WTC11 (cell line): ENCODE data around the gene PNPO.

Experiments
- ATF6 ChIP-seq: sonication (generic); formaldehyde crosslinking; IDR thresholded peaks from 2 replicates; pipeline ENCODE4 v1.8.1; 2023; ENCODE audit warnings: mild to moderate bottlenecking, missing genetic modification reagents
- CREB1 ChIP-seq: sonication (generic); formaldehyde crosslinking; IDR thresholded peaks from 2 replicates; pipeline ENCODE4 v1.8.0; 2023; ENCODE audit warnings: mild to moderate bottlenecking, missing genetic modification reagents
- CTCF ChIP-seq: fragments of 200-600 bp; IDR thresholded peaks from 2 replicates; pipeline ENCODE4 v1.8.0; 2022; ENCODE audit warnings: antibody characterized with exemption
- ESRRA ChIP-seq: sonication (generic); formaldehyde crosslinking; IDR thresholded peaks from 2 replicates; pipeline ENCODE4 v1.8.1; 2022; ENCODE audit warnings: mild to moderate bottlenecking, missing genetic modification reagents, borderline replicate concordance
- IRF2 ChIP-seq: sonication (generic); formaldehyde crosslinking; IDR thresholded peaks from 2 replicates; pipeline ENCODE4 v1.8.0; 2022; ENCODE audit warnings: low read depth, missing genetic modification reagents, borderline replicate concordance
- MXD4 ChIP-seq: fragments of 250-450 bp; sonication (Bioruptor Pico); IDR thresholded peaks from 2 replicates; pipeline ENCODE4 v1.8.0; 2021; ENCODE audit warnings: mild to moderate bottlenecking, moderate library complexity, borderline replicate concordance
- ZNF121 ChIP-seq: sonication (generic); formaldehyde crosslinking; IDR thresholded peaks from 2 replicates; pipeline ENCODE4 v1.8.0; 2023; ENCODE audit warnings: missing genetic modification reagents
- ZSCAN18 ChIP-seq: fragments of 250-450 bp; sonication (Bioruptor Pico); IDR thresholded peaks from 2 replicates; pipeline ENCODE4 v2.1.2; 2022; ENCODE audit warnings: mild to moderate bottlenecking, moderate library complexity

GRCh38 chr17:47945080-47945479 lies 3.7 kb downstream of the PNPO start:
- no peak for TF ChIP-seq CTCF
- no peak for TF ChIP-seq ESRRA (CRISPR knock-in tag)
- TF ChIP-seq ZSCAN18 (CRISPR knock-in tag) = no peak
- no peak for TF ChIP-seq ZNF121 (CRISPR knock-in tag)
- TF ChIP-seq ATF6 (CRISPR knock-in tag) = no peak
- no peak for TF ChIP-seq IRF2
- TF ChIP-seq MXD4 (CRISPR knock-in tag) = no peak
- TF ChIP-seq CREB1 (CRISPR knock-in tag) = no peak
